Left ventricle myocardium inferior (tissue), 1 donor: ENCODE data around the gene CYFIP1. TPM values are rescaled to one million over a fixed set of nuclear protein-coding genes. Genes with fewer than 3 reads are reported as not detected.

Experiments used
- DNase-seq: peaks from one replicate; pipeline ENCODE4 v3.0.0-alpha.2; 2020
- H3K27ac ChIP-seq: fragments of 200-600 bp; replicated peaks from 2 replicates; pipeline ENCODE4 v1.8.0; 2021
- H3K27me3 ChIP-seq: fragments of 200-600 bp; 2 replicates; pipeline ENCODE4 v1.8.0; 2021; ENCODE audit warnings: low read depth
- H3K36me3 ChIP-seq: fragments of 200-600 bp; 2 replicates; pipeline ENCODE4 v1.8.0; 2021
- H3K4me1 ChIP-seq: fragments of 200-600 bp; 2 replicates; pipeline ENCODE4 v1.8.0; 2021
- H3K4me3 ChIP-seq: fragments of 200-600 bp; 2 replicates; pipeline ENCODE4 v1.8.0; 2021; ENCODE audit warnings: mild to moderate bottlenecking, moderate library complexity
- H3K9me3 ChIP-seq: fragments of 200-600 bp; replicated peaks from 2 replicates; pipeline ENCODE4 v1.8.0; 2021
- intact Hi-C: fragments of 100-400 bp; cut with micrococcal nuclease; formaldehyde crosslinking; loops from one replicate; pipeline ENCODE4 v1.11.0; 2022
- total RNA-seq: library from RNA; stranded (reverse); fragmentation: NEBNext Ultra II Directional; extraction: Animal tissue kit (Norgen Biotek cat#: 25700); gene quantifications from one replicate; pipeline ENCODE4 v1.2.1, GENCODE V29; 2021
- TF ChIP-seq, protein P1 (sequence below): fragments of 200-600 bp; IDR thresholded peaks from 2 replicates; pipeline ENCODE4 v1.8.0; 2021; ENCODE audit warnings: antibody characterized with exemption, mild to moderate bottlenecking, borderline replicate concordance
- donor health status: DM: no; HTN: yes; CAD: no; lungs with severe emphysema.

The CYFIP1 gene
- total RNA-seq, 1 donor from 2014 or later: 24.1 TPM

DNA sequence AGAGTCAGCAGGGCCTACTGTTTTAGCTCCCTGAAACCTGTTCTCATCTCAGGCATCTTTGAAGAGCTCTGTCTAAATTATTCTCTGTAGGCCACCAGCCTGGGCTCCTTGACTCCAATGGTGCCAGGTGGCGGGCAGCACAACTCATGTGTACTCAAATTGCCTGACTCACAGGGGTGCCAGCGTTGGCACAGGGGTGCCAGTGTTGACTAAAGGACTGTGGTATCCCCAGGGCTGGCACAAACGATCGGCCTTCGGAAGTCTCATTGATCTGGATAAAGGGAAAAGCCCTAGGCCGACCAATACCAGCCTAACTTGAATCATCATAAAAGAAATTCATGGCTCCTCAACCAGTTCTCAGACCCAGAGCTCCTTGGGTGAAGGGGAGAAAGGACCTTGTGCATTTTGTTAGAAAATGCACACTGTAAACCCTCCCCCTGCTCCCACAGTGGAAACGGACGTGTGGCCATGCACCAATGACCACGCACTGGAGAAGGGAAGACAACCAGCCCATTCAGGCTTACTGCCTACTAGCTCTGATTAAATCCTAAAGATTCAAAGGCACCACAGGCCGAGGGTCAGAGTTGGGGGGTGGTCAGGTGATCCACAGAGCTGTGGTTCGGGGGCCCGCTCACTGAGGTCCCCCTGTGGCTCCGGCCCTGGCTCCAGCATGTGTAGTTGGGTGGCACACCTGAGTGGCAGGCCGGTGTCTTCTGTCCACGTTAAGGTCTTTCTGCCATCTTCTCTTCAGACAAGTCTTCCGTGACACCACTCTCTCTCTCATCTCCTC lies 72.8 kb downstream of the CYFIP1 start:
- intact Hi-C loops: no loop called here
- DNase-seq: no peak
- Histone ChIP-seq H3K36me3 (peaks cover 77% of the 10 kb centered on the region), H3K4me3 (no peak overlapping the region), H3K9me3 (no peaks in the 10 kb centered on the region), H3K4me1 (no peaks in the 10 kb centered on the region), H3K27ac (no peak overlapping the region), H3K27me3 (no peaks in the 10 kb centered on the region)
- TF ChIP-seq, protein P1, sequence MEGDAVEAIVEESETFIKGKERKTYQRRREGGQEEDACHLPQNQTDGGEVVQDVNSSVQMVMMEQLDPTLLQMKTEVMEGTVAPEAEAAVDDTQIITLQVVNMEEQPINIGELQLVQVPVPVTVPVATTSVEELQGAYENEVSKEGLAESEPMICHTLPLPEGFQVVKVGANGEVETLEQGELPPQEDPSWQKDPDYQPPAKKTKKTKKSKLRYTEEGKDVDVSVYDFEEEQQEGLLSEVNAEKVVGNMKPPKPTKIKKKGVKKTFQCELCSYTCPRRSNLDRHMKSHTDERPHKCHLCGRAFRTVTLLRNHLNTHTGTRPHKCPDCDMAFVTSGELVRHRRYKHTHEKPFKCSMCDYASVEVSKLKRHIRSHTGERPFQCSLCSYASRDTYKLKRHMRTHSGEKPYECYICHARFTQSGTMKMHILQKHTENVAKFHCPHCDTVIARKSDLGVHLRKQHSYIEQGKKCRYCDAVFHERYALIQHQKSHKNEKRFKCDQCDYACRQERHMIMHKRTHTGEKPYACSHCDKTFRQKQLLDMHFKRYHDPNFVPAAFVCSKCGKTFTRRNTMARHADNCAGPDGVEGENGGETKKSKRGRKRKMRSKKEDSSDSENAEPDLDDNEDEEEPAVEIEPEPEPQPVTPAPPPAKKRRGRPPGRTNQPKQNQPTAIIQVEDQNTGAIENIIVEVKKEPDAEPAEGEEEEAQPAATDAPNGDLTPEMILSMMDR: no peak

DNA sequence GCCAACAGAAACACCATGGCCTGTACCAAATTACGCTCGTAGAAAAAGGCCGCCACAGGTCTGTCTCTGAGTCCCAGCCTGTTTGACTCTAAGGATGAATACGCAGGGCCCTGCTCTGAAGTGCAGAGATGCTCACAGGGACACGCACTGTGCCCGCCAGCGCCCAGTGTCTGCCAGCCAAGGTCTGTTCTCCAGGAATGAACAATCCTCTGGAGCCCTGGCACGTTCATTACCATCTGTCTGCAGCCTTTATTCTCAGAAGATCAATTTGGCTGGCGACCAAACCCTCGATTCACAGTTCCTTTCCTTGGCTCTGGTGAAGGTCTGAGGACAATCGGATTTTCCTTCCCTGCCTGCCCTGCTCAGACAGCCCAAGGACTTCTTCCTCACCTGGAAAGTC lies 75.4 kb downstream of the CYFIP1 start:
- no peaks in the 10 kb centered on the region for H3K4me1 ChIP-seq
- no peaks in the 10 kb centered on the region for H3K9me3 ChIP-seq
- peaks cover 77% of the 10 kb centered on the region for H3K36me3 ChIP-seq
- no peak overlapping the region for H3K27ac ChIP-seq
- TF ChIP-seq, protein P1: no peak
- H3K4me3 ChIP-seq: no peak overlapping the region
- H3K27me3 ChIP-seq: no peaks in the 10 kb centered on the region
- no peak for DNase-seq
- intact Hi-C loops: no loop called here

DNA sequence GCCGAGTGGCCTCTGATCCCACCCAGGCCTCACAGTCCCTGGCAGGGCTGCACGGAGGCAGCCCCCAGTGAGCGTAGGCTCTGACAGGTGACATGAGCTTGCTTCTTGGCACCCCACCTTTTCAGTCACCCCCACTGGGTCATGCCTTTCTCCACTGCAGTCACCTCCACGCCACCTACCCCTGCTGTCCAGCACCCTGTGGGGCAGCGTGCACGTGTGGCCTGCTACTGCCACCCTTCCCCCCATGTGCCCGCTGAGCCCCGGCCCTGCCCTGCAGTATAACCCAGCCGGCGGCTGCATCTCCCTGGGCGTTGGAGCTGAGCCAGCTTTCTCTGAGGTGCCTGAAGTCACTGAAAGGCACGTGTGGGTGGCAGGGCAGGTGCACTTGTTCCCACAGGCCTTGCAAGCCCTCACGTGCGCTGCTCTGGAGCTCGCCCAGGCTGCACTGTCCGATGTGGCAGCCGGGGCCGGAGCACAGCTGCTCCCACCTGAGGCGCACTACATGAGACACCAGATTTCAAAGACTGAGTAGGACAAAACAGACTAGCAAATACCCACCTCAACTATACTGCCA lies 76.1 kb downstream of the CYFIP1 start:
- no peak overlapping the region for H3K4me3 ChIP-seq
- no peaks in the 10 kb centered on the region for H3K27me3 ChIP-seq
- TF ChIP-seq, protein P1: no peak
- intact Hi-C loops: no loop called here
- H3K9me3 ChIP-seq: no peaks in the 10 kb centered on the region
- H3K36me3 ChIP-seq: peaks cover 77% of the 10 kb centered on the region
- no peak for DNase-seq
- no peaks in the 10 kb centered on the region for H3K4me1 ChIP-seq
- no peak overlapping the region for H3K27ac ChIP-seq

DNA sequence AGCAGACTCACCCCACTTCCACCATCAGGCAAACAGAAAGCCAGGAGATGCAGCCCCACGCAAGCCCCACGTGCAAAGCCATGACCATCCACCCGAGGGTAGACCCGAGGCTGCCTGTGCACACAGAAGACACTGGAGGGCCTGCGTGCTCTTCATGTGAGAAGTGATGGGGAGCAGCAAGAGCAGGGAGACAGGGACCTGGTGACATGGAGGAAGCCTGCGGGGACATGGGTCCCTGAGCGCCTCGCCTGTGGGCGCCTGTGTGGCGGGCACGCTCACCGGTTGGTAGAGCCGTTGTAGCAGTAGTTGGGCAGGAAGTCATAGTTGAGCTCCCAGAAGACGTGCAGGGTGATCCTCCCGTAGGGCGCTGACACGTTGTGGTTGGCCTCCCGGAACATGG lies 76.7 kb downstream of the CYFIP1 start:
- Histone ChIP-seq H3K4me1 (no peaks in the 10 kb centered on the region), H3K4me3 (no peak overlapping the region), H3K27me3 (no peaks in the 10 kb centered on the region), H3K36me3 (peaks cover 77% of the 10 kb centered on the region), H3K9me3 (no peaks in the 10 kb centered on the region), H3K27ac (no peak overlapping the region)
- DNase-seq: no peak
- TF ChIP-seq, protein P1: no peak
- intact Hi-C loops: no loop called here

DNA sequence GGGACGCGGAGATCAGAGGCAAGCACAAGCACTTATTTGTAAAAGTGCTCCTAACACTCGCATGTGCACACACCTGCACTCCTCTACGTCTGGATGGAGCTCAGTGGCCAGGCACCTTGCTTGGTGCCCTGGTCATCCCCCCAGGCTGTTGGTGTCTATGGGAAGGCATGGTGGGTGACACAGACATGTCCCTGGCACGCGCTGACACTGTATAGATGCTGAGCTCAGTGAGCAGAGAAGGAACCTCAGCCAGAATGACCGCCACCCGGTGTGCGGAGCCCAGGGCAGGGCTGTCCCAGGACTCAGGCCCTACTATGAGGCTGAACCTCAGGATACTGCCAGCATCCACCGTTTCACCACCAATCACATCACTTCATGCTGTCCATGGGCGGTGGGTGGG lies 77.2 kb downstream of the CYFIP1 start:
- no peak for DNase-seq
- no peaks in the 10 kb centered on the region for H3K27me3 ChIP-seq
- intact Hi-C loops: no loop called here
- H3K9me3 ChIP-seq: no peaks in the 10 kb centered on the region
- peaks cover 75% of the 10 kb centered on the region for H3K36me3 ChIP-seq
- no peak overlapping the region for H3K4me3 ChIP-seq
- TF ChIP-seq, protein P1: no peak
- no peaks in the 10 kb centered on the region for H3K4me1 ChIP-seq
- H3K27ac ChIP-seq: no peak overlapping the region
